GM19025 (cell line): ENCODE results near the gene CES2.
"Not testable (repeated sequence)": the region's sequence is repeated elsewhere in the genome, so short reads cannot be mapped to it uniquely, and the experiment has no call there.

Source experiments
- ATAC-seq: cut with Tn5 transposase; IDR thresholded peaks from one replicate; pipeline ENCODE4 v1.9.1; 2021; ENCODE audit warnings: mild to moderate bottlenecking, low read depth, moderate library complexity; ENCODE audit not compliant: unreplicated experiment

CES2 gene

GRCh38 chr16:66935314-66936011, at the start of gene CES2:
TSS of gene CES2 (plus strand) at chr16:66935516. CDS start at chr16:66935636, 120 bp downstream.
- no peak for ATAC-seq

- no peak for ATAC-seq
Observed at GRCh38 chr16:66886321-66886720, 49.0 kb upstream of the CES2 start.

- no peak for ATAC-seq
Observed at GRCh38 chr16:66886914-66887313, 48.4 kb upstream of the CES2 start.

- no peak for ATAC-seq
Observed at GRCh38 chr16:66888647-66889615, 46.4 kb upstream of the CES2 start.

- no peak for ATAC-seq
Observed at GRCh38 chr16:66889622-66890021, 45.7 kb upstream of the CES2 start.

- no peak for ATAC-seq
Observed at GRCh38 chr16:66890799-66891198, 44.5 kb upstream of the CES2 start.

DNA sequence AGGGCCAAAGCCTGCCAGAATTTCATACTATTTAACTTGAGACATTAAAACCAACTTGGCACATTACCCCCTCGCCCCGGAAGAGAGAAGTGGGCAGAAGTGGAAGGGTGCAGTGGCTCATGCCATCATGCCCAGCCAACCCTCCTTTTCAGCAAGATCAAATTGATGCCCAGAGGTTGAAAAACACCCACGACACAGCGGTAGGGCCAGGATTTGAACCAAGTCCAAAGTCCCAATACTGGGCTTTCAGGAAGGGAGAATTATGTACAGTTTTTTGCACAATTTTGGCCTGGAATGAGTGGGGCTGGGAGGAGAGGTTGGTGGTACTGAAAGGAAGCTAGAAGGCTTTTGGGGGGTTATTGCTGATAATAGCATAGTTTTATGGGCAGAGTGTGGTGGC, 44.0 kb upstream of the CES2 start:
- ATAC-seq = no peak

DNA sequence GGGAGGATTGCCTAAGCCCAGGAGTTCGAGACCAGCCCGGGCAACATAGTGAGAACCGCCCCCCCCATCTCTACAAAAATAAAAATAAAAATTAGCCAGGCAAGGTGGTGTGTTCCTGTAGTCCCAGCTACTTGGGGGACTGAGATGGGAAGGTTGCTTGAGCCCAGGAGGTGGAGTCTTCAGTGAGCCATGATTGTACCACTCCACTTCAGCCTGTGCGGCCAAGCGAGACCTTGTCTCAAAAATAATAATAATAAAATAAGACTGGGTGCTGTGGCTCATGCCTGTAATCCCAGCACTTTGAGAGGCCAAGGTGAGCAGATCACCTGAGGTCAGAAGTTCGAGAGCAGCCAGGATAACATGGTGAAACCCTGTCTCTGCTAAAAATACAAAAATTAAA, 43.5 kb upstream of the CES2 start:
- ATAC-seq = no peak

DNA sequence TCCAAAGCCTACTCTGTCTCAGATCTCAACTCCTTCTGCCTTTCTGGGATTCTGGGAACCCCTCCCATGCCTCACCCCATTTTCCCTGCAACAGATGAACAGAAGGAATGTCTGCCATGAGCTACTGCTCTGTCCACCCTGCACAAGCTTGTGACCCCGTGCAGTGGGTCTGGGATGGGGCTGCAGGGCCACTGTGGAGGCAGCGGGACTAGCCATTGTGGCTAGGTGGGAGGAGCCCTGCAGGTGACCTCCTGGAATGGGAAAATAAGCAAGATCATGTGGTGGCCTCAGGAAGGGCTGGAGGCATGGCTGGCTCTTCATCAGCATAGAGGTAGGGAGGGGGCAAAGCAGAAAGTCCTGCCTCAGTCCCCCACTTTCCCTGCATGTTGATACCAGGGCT, 41.3 kb upstream of the CES2 start:
- ATAC-seq = no peak

DNA sequence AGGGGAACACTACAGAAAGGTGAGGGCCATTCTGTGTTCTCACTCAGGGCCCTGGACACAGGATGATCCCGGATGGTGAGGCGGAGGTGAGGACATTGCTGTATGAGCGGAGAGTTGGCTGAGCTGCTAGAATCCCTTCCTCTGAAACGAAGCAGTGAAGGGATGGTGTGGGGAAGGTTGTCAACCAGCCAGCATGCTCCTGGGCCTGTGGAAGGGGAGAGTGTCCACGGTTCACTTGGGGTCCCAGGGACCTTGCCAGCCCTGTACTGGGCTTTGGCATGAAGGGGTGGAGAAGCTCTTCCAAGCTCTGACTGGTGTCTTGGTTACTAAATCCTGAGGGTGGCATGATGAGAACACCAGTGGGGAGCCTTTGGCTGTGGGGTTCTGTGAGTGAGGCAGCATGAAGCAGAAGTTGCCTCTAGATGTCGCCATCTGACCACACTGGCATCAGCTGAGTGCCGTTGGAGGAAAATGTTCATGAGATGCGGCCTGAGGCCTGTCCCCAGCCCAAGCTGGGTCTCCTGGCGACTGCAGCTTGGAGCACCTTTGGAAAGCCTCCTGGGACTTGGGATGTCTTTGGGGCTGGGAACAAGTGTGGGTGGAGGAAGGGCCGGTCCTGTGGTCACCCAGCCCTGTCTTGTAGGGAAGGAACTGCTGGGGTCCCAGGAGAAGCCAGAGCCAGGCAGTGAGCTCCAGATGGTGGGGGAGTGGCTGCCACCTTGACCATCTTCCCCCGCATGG, 40.2 kb upstream of the CES2 start:
- ATAC-seq = no peak

DNA sequence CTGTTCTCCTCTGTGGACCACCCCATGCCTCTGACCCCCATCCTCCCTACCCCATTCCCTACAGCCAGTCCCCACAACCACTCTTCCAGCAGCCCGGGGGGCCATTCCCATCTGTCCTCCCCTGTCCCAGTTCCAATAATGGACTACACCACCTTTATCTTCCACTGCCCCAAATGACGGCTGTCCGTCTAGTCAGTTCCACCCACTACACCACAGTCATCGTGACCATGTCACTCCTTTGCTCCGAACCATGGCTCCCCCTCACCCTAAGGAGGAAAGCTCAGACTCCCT, 39.7 kb upstream of the CES2 start:
- ATAC-seq = no peak

GRCh38 chr16:66895999-66896398, 39.3 kb upstream of the CES2 start:
- no peak for ATAC-seq

DNA sequence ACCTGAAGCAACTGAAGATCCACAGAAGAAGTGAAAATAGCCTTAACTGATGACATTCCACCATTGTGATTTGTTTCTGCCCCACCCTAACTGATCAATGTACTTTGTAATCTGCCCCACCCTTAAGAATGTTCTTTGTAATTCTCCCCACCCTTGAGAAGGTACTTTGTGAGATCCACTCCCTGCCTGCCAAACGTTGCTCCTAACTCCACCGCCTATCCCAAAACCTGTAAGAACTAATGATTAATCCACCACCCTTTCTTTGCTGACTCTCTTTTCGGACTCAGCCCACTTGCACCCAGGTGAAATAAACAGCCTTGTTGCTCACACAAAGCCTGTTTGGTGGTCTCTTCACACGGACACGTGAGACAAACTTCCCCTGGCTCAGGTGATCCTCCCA, 38.6 kb upstream of the CES2 start:
- not testable (repeated sequence) for ATAC-seq

DNA sequence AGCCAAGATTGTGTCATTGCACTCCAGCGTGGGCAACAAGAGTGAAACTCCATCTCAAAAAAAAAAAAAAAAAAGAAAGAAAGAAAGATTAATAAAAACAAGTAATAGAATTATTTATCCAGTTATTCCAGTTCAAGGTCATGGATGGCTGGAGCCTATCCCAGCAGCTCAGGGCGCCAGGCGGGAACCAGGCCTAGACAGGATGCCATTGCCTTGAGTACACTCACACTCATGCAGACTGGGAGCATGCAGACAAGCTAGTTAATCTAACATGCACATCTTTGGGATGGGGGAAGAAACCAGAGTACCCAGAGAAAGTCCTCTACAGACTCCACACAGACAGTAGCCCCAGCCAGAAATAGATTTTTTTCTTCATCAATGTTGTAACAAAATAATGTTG, 37.1 kb upstream of the CES2 start:
- no peak for ATAC-seq

DNA sequence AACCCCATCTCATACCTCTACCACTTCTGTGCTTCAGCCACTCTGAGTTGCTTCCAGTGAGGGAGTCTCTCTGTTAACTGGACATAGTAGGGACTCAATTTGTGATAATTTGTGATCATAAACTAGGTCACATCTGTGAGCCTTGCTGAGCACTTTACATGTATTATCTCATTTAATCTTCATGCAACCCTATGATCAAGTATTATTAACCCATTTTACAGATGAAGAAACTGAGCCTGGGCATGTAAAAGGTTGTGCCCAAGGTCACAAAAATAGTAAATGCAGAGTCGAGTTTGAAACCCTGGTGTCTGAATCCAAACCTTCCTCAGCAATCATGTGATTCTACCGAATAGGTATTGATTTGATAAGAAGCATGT, 36.4 kb upstream of the CES2 start:
- no peak for ATAC-seq

- ATAC-seq = no peak
Observed at GRCh38 chr16:66899310-66899944, 35.9 kb upstream of the CES2 start.

DNA sequence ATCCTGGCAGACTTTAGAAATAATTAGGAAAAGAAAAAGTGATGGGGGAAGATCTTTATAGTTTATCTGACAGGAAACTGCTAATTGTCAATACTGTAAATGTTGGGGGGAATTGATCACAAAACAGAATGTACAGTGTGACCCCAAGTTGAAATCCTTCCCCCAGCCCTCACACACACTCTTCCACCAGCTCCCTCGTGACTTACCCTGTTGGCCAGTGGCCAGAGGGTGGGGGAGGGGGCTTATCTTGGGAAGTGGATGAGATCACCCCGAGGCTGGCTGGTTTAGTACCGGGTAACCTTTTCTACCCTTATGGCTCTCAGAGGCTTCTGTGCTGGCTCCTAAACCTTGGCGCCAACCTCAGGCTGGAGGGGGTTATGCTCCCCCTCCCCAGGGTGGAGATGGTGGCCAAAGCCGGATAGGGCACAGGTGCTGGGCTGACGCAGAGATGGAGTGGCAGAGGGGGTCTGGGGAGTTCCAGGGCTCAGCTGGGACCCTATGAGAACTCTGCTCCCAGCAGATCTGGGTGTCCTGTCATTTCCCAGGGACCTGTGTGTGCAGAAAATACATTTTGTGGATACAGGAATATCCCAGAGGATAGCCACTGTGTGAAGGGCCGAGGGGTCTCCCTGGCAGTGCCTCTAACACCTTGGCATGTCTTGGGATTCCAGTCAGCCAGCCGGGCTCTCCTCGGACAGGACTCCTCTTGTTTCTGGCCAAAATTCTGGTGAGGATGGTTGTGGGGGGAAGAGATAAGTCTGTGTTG, 35.2 kb upstream of the CES2 start:
- ATAC-seq = no peak

DNA sequence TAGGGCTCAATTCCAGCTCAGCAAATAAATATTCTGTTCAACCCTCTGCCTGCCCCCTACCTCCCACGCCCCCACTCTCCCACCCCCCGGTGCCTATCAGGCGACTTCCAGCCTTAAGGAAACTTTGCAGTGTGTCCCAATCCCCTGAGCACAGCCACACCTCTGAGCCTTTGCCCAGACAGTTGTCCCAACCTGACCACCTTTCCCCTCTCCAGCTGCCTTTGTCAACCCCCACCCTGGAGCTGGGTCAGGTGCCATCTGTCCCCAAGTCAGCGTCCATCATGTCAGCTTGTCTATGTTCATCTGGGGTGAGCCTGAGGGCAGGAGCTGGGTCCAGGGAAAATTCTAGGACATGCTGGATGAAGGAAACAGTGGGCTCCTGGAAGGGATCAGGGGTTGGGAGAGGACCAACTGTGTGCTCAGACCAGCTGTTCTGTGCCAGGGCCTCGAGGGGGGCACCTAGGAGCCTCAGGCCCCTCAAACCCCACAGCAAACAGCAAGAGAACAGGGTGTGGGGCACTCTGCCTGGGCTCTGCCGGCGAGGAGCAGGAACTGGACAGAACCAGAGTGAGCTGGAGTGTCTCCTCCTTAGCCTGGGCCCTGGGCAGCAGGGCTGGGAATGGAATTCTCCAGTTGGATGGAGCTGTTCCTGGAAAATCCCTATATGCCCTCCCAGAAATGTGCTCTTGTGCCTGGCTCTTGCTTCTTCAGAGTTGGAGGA, 34.4 kb upstream of the CES2 start:
- ATAC-seq = no peak

DNA sequence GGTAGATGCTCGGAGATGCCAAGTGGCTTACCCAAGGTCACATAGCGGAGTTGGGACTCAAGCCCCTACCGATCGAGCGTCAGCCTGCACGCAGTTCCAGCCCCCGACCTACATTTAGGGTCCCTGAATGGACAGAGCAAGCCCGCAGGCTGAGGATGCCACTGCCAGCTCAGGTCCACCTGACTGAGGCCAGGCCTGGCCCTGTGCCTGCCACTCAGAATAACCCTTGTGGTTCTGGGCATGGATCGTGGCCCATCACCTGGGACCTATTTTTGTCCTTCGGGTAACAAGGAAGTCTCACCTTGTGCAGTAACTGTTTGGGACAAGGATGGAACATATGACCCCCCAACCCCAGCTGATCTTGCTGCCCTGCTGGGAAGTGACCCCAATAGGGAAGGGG, 33.7 kb upstream of the CES2 start:
- ATAC-seq = no peak
